PC-9 (cell line): Measurements from ENCODE around the gene UBAC1. TPM values are rescaled to one million over a fixed set of nuclear protein-coding genes. Genes with fewer than 3 reads are reported as not detected.

Source experiments
- Bru-seq: library from RNA; stranded (reverse); fragments of 400-500 nt; gene quantifications from one replicate; lab custom pipeline; 2021; lab: Mats Ljungman, UMichigan
- BruChase-seq, 2 experiments: library from RNA; stranded (reverse); fragments of 400-500 nt; gene quantifications; one replicate each; lab custom pipeline; 2021; lab: Mats Ljungman, UMichigan
- BruUV-seq: library from RNA; stranded (reverse); fragments of 400-500 nt; replicated peaks from 2 replicates; lab custom pipeline; 2021; lab: Mats Ljungman, UMichigan
- CTCF ChIA-PET: fragments of 300-600 bp; sonication (Branson Sonifier 250); formaldehyde crosslinking; loops from one replicate; lab custom pipeline; 2022; ENCODE audit warnings: antibody characterized with exemption; lab: Charles Lee
- POLR2A ChIA-PET: fragments of 300-600 bp; sonication (Branson Sonifier 250); formaldehyde crosslinking; loops from one replicate; lab custom pipeline; 2022; ENCODE audit warnings: antibody characterized with exemption; ENCODE audit not compliant: unreplicated experiment; lab: Charles Lee
- DNase-seq, 2 experiments: peaks; one replicate each; pipeline versions ENCODE4 v3.0.0 to v3.0.0-alpha.2; 2015 to 2022; ENCODE audit warnings: mixed read lengths in 1 of 2
- H2AFZ ChIP-seq: fragments of 200-600 bp; sonication (generic); 2 replicates; pipeline ENCODE4 v1.8.1; 2017; ENCODE audit warnings: antibody characterized with exemption
- H3F3A ChIP-seq: fragments of 200-600 bp; sonication (generic); 2 replicates; pipeline ENCODE4 v1.8.1; 2017; ENCODE audit warnings: antibody characterized with exemption, mild to moderate bottlenecking, low read depth; ENCODE audit not compliant: insufficient read depth
- H3K27ac ChIP-seq: fragments of 200-600 bp; sonication (generic); 2 replicates; pipeline ENCODE4 v1.6.1; 2016; ENCODE audit warnings: mixed run types
- H3K27me3 ChIP-seq: fragments of 200-600 bp; sonication (generic); 2 replicates; pipeline ENCODE4 v1.6.1; 2016; ENCODE audit warnings: low read depth, mixed run types; ENCODE audit not compliant: insufficient read depth
- H3K36me3 ChIP-seq: fragments of 200-600 bp; sonication (generic); 2 replicates; pipeline ENCODE4 v1.6.1; 2016; ENCODE audit warnings: low read depth, mixed run types
- H3K4me1 ChIP-seq: fragments of 200-600 bp; sonication (generic); replicated peaks from 2 replicates; pipeline ENCODE4 v1.6.1; 2016; ENCODE audit warnings: mixed run types; ENCODE audit not compliant: insufficient read depth
- H3K4me2 ChIP-seq: fragments of 200-600 bp; sonication (generic); 2 replicates; pipeline ENCODE4 v1.6.1; 2017; ENCODE audit warnings: mixed run types
- H3K4me3 ChIP-seq: fragments of 200-600 bp; sonication (generic); 2 replicates; pipeline ENCODE4 v1.6.1; 2016; ENCODE audit warnings: mixed run types
- H3K79me2 ChIP-seq: fragments of 200-600 bp; sonication (generic); 2 replicates; pipeline ENCODE4 v1.6.1; 2017; ENCODE audit warnings: low read depth, mixed run types
- H3K9me2 ChIP-seq: fragments of 200-600 bp; sonication (generic); 2 replicates; pipeline ENCODE4 v1.8.1; 2017; ENCODE audit warnings: mild to moderate bottlenecking; ENCODE audit not compliant: insufficient read depth
- H3K9me3 ChIP-seq: fragments of 200-600 bp; sonication (generic); 2 replicates; pipeline ENCODE4 v1.8.1; 2016; ENCODE audit warnings: low read depth; ENCODE audit not compliant: insufficient read depth
- H4K20me1 ChIP-seq: fragments of 200-600 bp; sonication (generic); 2 replicates; pipeline ENCODE4 v1.8.1; 2017; ENCODE audit not compliant: insufficient read depth
- CTCF ChIP-seq: fragments of 200-600 bp; sonication (generic); conservative IDR thresholded peaks from 2 replicates; pipeline ENCODE4 v1.6.1; 2017; ENCODE audit warnings: mixed run types, antibody characterized with exemption, mild to moderate bottlenecking, moderate library complexity
- EZH2 ChIP-seq: fragments of 200-600 bp; sonication (generic); IDR thresholded peaks from 2 replicates; pipeline ENCODE4 v1.8.0; 2017; ENCODE audit warnings: antibody characterized with exemption, low read depth
- intact Hi-C: fragments of 100-400 bp; cut with micrococcal nuclease; formaldehyde crosslinking; loops from one replicate; pipeline ENCODE4 v1.10.0; 2022; ENCODE audit not compliant: unreplicated experiment
- long read RNA-seq: library from polyadenylated mRNA; stranded (forward); transcript quantifications from one replicate; pipeline ENCODE4 v2.0.0, GENCODE V29; 2022
- total RNA-seq: library from RNA; stranded (reverse); gene quantifications from 2 replicates; pipeline ENCODE4 v1.2.3, GENCODE V29; 2021

Gene UBAC1
- total RNA-seq (27.6 and 37.1 TPM in 2 replicates), Bru-seq, nascent RNA (percentile 45 among the genes with signal in this experiment), BruChase-seq, experiment 1, labeled RNA remaining after a 2-hour chase (percentile 54 among the genes with signal in this experiment), BruChase-seq, experiment 2, labeled RNA remaining after a 6-hour chase (percentile 53 among the genes with signal in this experiment)
- long read RNA-seq, transcript UBAC1-201 (10 exons, 1,867 nt), result major isoform, 60 of 66 reads
- long read RNA-seq, partial matches to known transcripts, result 1 of 66 reads
- long read RNA-seq, other reads (novel, unspliced or antisense), result 5 of 66 reads

- peak within 1 kb of the TSS; percentile 66 for H3K4me2 ChIP-seq
- H3K79me2 ChIP-seq, result no peaks in the 10 kb centered on the region
- H3K9me3 ChIP-seq, result no peaks in the 10 kb centered on the region
- ChIA-PET POLR2A (no interaction called here), CTCF (no interaction called here)
- no peaks in the 10 kb centered on the region for H3K9me2 ChIP-seq
- H3K36me3 ChIP-seq, result no peaks in the 10 kb centered on the region
- no peaks in the 10 kb centered on the region for H3K4me1 ChIP-seq
- peak within 1 kb of the TSS; percentile 47; the same call in 1 of the 2 replicates for H3K4me3 ChIP-seq
- TF ChIP-seq EZH2, result no peak
- intact Hi-C loops, result loop anchor here (10.0 kb wide), 1 partner anchor 324 kb away; no protein-coding TSS in a partner anchor
- H3K27ac ChIP-seq, result no peak within 1 kb of the TSS
- no peaks in the 10 kb centered on the region for H3K27me3 ChIP-seq
- H2AFZ ChIP-seq, result no peak within 1 kb of the TSS
- H4K20me1 ChIP-seq, result no peaks in the 10 kb centered on the region
- peak; percentile 64 to 87 for DNase-seq
- no TSS peak for BruUV-seq
- no peaks in the 10 kb centered on the region for H3F3A ChIP-seq
Observed at GRCh38 chr9:135961277-135961715, at the start of gene UBAC1. Gene UBAC1 (minus strand): TSS chr9:135961373. CDS start chr9:135961162, 211 bp downstream.

GRCh38 chr9:136010615-136011361, 49.6 kb upstream of the UBAC1 start:
- Histone ChIP-seq H3F3A (no peaks in the 10 kb centered on the region), H3K79me2 (no peaks in the 10 kb centered on the region), H3K27ac (no peak overlapping the region), H3K4me3 (no peak overlapping the region), H3K27me3 (no peaks in the 10 kb centered on the region), H3K9me3 (no peaks in the 10 kb centered on the region), H3K4me2 (no peak overlapping the region), H4K20me1 (peaks cover 12% of the 10 kb centered on the region), H3K9me2 (no peaks in the 10 kb centered on the region), H2AFZ (no peak overlapping the region), H3K4me1 (no peaks in the 10 kb centered on the region), H3K36me3 (no peaks in the 10 kb centered on the region)
- DNase-seq, result no peak
- intact Hi-C loops, result no loop called here
- no TSS peak for BruUV-seq
- CTCF ChIA-PET, result no interaction called here
- TF ChIP-seq CTCF, result no peak
- no peak for TF ChIP-seq EZH2
- POLR2A ChIA-PET, result no interaction called here

- Histone ChIP-seq H2AFZ (no peak overlapping the region), H3K36me3 (no peaks in the 10 kb centered on the region), H3K27ac (no peak overlapping the region), H3K4me1 (no peaks in the 10 kb centered on the region), H4K20me1 (peaks cover 8% of the 10 kb centered on the region), H3K9me3 (no peaks in the 10 kb centered on the region), H3K79me2 (no peaks in the 10 kb centered on the region), H3K4me2 (no peak overlapping the region), H3K27me3 (no peaks in the 10 kb centered on the region), H3K9me2 (no peaks in the 10 kb centered on the region), H3K4me3 (no peak overlapping the region), H3F3A (no peaks in the 10 kb centered on the region)
- ChIA-PET POLR2A (no interaction called here), CTCF (no interaction called here)
- no peak for TF ChIP-seq CTCF
- TF ChIP-seq EZH2, result no peak
- BruUV-seq, result no TSS peak
- DNase-seq, result no peak
- intact Hi-C loops, result no loop called here
Observed at GRCh38 chr9:136010176-136010575, 49.0 kb upstream of the UBAC1 start.
